HS-5 (cell line): ENCODE results near the gene PLK1.
"Not testable (repeated sequence)": the region's sequence is repeated elsewhere in the genome, so short reads cannot be mapped to it uniquely, and the experiment has no call there.

Experiments used
- DNase-seq: peaks from one replicate; pipeline ENCODE4 v3.0.0-alpha.2; 2012; ENCODE audit warnings: low read depth

The PLK1 gene

DNA sequence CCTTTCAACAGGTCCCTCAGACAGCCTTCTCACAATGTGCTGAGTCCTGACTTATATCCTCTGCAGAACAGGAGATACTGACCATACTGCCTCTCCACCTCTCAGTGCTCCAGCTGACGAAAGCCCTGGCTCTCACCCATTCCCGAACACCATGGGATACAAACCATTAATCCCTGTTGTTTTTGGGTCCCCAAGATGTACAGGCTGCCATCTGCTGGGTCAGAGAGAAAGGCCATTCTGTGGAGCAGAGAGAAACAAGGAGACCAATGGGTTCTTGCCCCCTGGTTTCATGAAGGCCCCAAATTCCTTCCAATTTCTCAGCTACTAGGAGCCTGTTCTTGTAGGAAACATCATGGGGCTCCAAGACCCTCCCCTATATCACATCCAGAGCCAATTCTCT is 31.3 kb downstream of the PLK1 start:
- no peak for DNase-seq

DNA sequence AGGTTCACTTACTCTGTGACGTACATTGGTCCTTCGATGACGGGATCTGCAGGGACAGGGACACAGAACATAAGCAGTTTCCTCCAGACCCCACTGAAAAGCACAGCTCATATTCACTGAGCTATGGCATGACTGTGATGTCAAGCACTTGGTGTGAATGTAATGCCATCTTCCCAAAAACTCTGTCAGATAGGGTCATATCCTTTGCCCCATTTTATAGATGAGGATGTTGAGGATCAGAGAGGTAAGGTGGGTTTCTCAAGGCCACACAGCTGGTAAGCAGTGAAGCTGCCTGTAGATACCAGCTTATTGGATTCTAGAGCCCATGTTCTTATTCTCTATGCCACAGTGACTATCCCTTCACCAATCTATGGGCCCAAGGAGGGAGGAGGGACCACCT is 31.8 kb downstream of the PLK1 start:
- DNase-seq: no peak

DNA sequence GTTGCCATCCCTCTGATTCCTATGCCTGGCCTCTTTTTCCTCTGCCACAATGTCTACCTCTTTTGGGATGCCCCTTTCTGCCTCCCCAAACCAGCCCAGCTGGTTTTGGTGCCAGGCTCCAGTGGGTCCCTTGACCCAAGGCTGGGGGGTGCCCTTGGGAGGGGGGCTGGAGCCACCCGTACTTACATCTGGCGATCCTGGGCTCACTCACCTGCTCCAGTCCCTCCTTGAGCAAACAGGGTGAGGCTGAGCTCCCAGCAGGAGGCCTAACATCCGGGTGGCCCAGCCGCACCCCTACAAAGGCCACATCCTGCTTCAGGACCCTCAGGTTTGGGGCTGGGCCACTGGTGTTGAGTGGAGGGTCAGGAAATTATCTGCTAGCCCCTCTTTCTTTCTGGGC is 33.1 kb downstream of the PLK1 start:
- DNase-seq: no peak

DNA sequence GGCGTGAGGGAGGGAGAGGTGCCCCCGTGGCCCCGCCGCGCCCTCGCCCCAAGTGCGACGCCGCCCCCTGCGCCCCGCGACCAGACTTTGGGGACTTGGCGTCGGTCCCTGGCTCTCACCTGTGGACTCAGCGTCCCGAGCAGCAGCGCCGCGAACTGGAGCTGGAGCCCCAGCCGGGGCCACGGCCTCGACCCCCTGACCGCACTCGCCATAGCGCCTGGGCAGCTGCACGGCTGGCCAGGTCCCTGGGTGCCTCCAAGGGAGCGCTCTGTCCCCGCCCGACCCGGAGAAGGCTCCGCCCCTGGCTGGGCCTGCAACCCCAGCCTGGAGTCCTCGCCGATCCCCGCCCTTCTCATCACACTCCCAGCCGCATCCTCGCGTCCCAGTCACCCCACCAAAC is 34.3 kb downstream of the PLK1 start, which contains the start of gene ERN2:
TSS of gene ERN2 (minus strand) at position 247 of the 400 bp plus-strand sequence. CDS start at position 212, 35 bp downstream.
- DNase-seq: no peak

DNA sequence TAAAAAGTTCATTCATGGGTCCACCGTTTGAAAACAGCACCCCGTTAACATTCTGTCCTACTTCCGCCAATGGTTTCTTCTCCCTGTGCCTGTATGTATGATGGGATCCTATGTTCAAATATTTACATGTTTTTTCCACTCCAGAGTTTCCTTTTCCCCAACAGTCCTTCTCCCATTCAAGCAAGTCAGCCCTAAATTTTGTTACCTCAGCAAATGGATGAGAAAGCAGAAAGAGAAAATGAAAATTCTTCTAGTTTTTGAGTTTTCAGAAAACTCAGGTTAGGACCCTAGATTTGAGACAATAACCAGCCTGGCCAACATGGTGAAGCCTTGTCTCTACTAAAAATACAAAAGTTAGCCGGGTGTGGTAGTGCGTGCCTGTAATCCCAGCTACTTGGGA is 37.8 kb downstream of the PLK1 start:
- DNase-seq: no peak

DNA sequence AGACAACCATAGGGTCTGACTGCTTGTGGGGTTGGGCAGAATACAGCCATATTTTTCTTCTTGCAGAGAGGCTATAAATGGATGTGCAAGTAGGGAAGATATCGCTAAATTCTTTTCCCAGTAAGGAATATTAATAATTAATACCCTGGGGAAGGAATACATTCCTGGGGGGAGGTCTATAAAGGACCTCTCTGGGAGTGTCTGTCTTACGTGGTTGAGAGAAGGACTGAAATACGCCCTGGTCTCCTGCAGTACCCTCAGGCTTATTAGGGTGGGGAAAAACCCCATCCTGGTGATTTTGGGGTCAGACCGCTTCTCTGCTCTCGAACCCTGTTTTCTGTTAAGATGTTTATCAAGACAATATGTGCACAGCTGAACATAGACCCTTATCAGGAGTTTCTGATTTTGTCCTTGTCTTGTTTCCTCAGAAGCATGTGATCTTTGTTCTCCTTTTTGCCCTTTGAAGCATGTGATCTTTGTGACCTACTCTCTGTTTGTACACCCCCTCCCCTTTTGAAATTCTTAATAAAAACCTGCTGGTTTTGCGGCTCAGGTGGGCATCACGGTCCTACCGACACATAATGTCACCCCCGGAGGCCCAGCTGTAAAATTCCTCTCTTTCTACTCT is 44.0 kb downstream of the PLK1 start:
- DNase-seq: not testable (repeated sequence)

DNA sequence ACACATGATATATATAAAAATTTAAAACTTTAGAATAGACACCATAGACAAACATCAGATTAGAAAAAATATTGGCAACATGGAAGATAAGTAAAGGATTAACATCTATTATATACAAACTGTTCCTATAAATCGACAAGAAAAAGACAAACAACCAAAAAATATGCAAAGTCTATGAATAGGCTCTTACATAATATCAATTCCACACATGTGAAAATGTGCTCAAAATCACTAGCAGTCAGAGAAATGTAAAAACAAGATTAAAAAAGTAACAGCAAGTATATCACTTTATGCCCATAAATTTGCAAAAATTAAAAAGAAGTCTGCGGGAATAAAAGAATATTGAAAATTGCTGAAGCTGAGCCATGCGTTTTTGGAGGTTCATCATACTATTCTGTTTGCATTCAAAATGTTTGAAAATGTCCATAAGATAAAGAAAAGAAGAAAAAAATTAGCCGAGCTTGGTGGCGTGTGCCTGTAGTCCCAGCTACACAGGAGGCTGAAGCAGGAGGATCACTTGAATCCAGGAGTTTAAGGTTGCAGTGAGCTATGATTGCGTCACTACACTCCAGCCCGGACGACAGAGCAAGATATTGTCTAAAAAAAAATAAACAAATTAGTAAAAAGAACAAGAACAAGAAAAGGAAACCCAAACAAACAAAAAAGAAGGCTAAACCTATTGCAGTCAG is 45.6 kb downstream of the PLK1 start:
- DNase-seq: no peak

DNA sequence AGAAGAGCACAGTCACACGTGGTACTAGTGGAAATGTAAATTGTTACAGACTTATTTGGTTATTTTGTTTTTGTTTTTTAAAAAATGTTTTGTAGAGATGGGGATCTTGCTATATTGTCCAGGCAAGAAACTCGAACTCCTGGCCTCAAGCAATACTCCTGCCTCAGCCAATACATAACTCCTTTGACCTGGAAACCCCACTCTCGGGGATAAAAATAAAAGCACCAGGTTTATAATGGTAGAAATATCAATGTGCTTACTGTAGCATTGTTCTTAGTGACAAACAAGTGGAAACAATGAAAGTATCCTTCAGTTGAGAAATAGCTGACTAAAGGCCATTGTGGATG is 46.1 kb downstream of the PLK1 start:
- DNase-seq: no peak

DNA sequence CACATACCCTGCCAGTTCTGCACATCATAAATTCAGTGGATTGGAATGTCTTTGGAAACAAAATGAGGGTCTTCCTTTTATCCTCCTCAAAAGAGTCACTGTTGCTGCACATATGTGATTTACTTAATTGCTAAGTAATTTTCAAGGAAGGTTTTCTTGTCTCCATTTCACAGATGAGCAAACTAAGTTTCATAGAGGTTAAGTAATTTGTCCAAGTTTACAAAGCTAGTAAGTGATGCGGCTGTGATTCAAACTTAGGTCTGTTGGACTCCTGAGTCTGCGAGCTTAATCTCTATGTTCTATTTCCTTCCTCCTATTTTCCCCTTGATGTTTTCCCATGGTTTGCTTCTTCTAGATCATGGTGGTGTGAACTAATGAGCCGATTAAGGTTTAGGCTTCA is 48.0 kb downstream of the PLK1 start:
- DNase-seq: no peak

DNA sequence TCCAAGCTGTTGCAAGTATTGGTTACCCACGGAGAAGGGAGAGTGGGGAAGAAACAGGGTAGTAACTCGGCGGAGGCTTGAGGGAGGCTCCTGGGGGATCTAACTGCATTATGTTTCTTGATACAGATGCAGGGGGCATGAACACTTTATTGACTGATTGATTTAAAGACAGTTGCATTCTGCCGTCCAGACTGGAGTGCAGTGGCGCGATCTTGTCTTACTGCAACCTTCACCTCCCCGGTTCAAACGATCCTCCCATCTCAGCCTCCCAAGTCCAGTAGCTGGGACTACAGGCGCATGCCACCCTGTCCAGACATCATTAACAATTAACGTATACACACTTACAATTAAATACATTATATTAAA is 49.4 kb downstream of the PLK1 start:
- DNase-seq: no peak

DNA sequence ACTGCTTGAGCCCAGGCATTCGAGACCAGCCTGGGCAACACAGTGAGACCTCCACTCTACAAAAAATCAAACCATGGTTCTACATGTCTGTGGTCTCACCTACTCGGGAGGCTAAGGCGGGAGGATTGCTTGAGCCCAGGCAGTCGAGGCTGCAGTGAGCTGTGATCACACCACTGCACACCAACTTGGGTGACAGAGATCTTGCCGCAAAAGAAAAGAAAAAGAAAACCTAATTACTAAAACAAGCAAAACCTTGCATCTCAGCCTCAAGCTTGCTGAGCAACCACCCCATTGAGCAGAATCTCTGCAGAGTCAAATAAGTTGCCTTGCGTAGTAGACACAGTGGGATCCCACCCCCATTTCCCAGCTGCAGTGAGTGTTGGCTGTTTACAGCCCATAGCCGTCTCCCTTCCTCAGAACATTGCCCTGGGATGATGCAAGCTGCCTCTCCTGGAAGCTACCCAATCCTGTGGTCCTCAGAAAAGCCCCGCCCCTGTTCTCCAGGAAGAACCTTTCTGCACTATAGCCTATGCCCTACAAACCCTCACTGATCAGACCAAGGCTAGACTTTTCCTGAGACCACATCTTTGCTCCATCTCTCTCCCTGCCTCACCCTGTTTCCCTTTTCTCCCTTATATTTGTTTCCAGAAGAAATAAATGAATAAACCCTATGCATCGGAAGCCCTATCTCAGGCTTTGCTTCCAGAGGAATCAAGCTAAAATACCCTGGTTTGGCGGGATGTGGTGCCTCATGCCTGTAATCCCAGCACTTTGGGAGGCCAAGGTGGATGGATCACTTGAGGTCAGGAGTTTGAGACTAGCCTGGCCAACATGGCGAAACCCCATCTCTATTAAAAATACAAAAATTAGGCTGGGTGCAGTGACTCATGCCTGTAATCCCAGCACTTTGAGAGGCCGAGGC is 51.1 kb downstream of the PLK1 start:
- DNase-seq: no peak

DNA sequence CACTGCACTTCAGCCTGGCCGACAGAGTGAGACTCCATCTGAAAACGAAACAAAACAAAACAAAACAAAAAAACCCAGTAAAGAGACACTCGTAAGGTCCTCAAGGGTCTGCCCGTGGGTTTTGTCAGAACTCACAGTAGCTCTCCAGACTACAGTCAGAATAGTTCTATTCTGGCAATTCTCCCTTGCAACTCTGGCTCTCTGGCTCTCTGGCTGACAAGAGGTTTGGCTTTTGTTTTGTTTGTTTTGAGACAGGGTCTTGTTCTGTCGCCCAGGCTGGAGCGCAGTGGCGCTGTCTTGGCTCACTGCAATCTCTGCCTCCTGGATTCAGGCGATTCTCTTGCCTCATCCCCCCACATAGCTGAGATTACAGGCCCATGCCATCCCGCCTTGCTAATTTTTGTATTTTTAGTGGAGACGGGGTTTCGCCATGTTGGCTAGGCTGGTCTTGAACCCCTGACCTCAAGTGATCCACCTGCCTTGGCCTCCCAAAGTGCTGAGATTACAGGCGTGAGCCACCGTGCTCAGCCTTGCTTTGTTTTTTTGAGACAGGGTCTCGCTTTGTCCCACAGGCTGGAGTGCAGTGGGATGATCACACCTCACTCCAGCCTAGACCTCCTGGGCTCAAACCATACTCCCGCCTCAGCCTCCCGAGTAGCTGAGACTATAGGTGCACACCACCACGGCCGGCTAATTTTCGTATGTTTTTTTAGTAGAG is 55.6 kb downstream of the PLK1 start:
- DNase-seq: no peak

DNA sequence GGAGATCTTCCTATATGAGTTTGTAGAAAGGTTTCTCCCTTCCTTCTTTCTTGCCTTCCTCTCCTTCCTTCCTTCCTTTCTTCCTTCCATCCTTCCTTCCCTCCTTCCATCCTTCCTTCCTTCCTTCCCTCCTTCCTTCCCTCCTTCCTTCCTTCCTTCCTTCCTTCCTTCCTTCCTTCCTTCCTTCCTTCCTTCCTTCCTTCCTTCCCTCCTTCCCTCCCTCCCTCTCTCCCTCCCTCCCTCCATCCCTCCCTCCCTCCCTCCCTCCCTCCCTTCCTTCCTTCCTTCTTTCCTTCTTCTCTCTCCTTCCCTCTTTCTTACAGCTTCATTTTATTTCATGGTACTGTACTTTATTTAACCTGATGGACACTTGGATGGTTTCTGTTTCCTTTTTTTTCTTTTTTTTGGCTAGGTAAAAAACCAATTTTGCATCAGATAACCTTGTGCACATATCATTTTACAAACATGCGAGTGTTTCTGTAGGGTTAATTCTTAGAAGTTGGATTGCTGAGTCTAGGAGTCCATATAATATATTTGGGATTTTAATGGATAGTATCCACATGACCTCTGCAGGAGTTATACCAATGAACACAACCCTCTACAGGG is 58.8 kb downstream of the PLK1 start:
- not testable (repeated sequence) for DNase-seq

DNA sequence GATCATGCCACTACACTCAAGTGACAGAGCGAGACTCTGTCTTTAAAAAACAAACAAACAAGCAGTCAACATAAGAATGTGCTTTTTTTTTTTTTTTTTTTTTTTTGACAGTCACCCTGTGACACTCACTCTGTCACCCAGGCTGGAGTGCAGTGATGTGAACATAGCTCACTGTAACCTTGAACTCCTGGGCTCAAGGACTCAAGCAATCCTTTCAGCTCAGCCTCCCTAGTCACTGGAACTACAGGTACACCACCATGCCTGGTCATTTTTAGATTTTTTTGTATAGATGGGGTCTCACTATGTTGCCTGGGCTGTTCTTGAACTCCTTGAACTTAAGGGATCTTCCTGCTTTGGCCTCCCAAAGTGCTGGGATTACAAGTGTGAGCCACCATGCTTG is 60.8 kb downstream of the PLK1 start:
- DNase-seq: no peak
